IMR-90 (cell line): ENCODE data around the gene PSD. TPM values are rescaled to one million over a fixed set of nuclear protein-coding genes. Genes with fewer than 3 reads are reported as not detected.

ENCODE experiments used
- ATAC-seq: fragments of 200-7000 bp; cut with Tn5 transposase; 2 replicates; pipeline ENCODE4 v1.9.1; 2020; ENCODE audit warnings: low read depth, mild to moderate bottlenecking, moderate library complexity
- BruUV-seq: library from RNA; stranded (reverse); fragments of 400-500 nt; replicated peaks from 2 replicates; lab custom pipeline; 2021; lab: Mats Ljungman, UMichigan
- CTCF ChIA-PET: fragments of 300-600 bp; formaldehyde crosslinking; extraction: SDS; loops from one replicate; lab custom pipeline; 2021; ENCODE audit warnings: antibody characterized with exemption; lab: Yijun Ruan, JAX
- POLR2A ChIA-PET: fragments of 300-600 bp; sonication (Branson Sonifier 250); formaldehyde crosslinking; loops from one replicate; lab custom pipeline; 2022; ENCODE audit warnings: antibody characterized with exemption; ENCODE audit not compliant: unreplicated experiment; lab: Charles Lee
- DNase-seq: peaks from one replicate; pipeline ENCODE4 v3.0.0; 2013
- H2AFZ ChIP-seq: replicated peaks from 2 replicates; pipeline ENCODE3; 2013; ENCODE audit warnings: low read length, mild to moderate bottlenecking; ENCODE audit not compliant: poor library complexity
- H2AK5ac ChIP-seq: 2 replicates; pipeline ENCODE4 v1.6.1; 2013; ENCODE audit warnings: low read depth, low read length, inconsistent platforms
- H2AK9ac ChIP-seq: replicated peaks from 2 replicates; pipeline ENCODE3; 2013; ENCODE audit warnings: mild to moderate bottlenecking, low read depth, low read length, moderate library complexity; ENCODE audit not compliant: poor library complexity
- H2BK120ac ChIP-seq: 2 replicates; pipeline ENCODE4 v1.6.1; 2013; ENCODE audit warnings: low read depth, low read length, inconsistent platforms
- H2BK15ac ChIP-seq: 3 replicates; pipeline ENCODE4 v1.6.1; 2013; ENCODE audit warnings: low read depth, low read length, inconsistent platforms
- H2BK20ac ChIP-seq: 2 replicates; pipeline ENCODE4 v1.6.1; 2013; ENCODE audit warnings: low read depth, mild to moderate bottlenecking, inconsistent platforms, low read length, moderate library complexity
- H2BK5ac ChIP-seq: 2 replicates; pipeline ENCODE4 v1.6.1; 2013; ENCODE audit warnings: mild to moderate bottlenecking, low read depth, low read length, inconsistent platforms; ENCODE audit not compliant: poor library complexity, severe bottlenecking
- H3K14ac ChIP-seq: replicated peaks from 2 replicates; pipeline ENCODE4 v1.6.1; 2013; ENCODE audit warnings: low read depth, low read length, inconsistent platforms
- H3K18ac ChIP-seq: 2 replicates; pipeline ENCODE4 v1.6.1; 2013; ENCODE audit warnings: low read depth, low read length, control low read depth
- H3K23ac ChIP-seq: 2 replicates; pipeline ENCODE4 v1.6.1; 2013; ENCODE audit warnings: low read depth, low read length, inconsistent platforms
- H3K27ac ChIP-seq: 2 replicates; pipeline ENCODE4 v1.5.1; 2013; ENCODE audit warnings: mild to moderate bottlenecking, control low read depth, low read length; ENCODE audit not compliant: insufficient read depth
- H3K27me3 ChIP-seq: 2 replicates; pipeline ENCODE4 v1.6.1; 2013; ENCODE audit warnings: low read length; ENCODE audit not compliant: control insufficient read depth, insufficient read depth
- H3K36me3 ChIP-seq: 2 replicates; pipeline ENCODE4 v1.6.1; 2013; ENCODE audit warnings: low read length, mixed read lengths; ENCODE audit not compliant: control insufficient read depth, insufficient read depth
- H3K4ac ChIP-seq: 2 replicates; pipeline ENCODE4 v1.6.1; 2013; ENCODE audit warnings: low read depth, low read length, inconsistent platforms
- H3K4me1 ChIP-seq: 2 replicates; pipeline ENCODE4 v1.6.1; 2013; ENCODE audit warnings: low read length, mixed read lengths; ENCODE audit not compliant: control insufficient read depth, insufficient read depth
- H3K4me2 ChIP-seq: 2 replicates; pipeline ENCODE4 v1.6.1; 2013; ENCODE audit warnings: low read depth, mild to moderate bottlenecking, control low read depth, low read length, moderate library complexity
- H3K4me3 ChIP-seq: 2 replicates; pipeline ENCODE4 v1.5.1; 2013; ENCODE audit warnings: low read depth, mild to moderate bottlenecking, control low read depth, low read length, moderate library complexity; ENCODE audit not compliant: insufficient read depth
- H3K56ac ChIP-seq: 2 replicates; pipeline ENCODE4 v1.6.1; 2013; ENCODE audit warnings: low read length, inconsistent platforms; ENCODE audit not compliant: insufficient read depth; ENCODE audit errors: extremely low read depth
- H3K79me1 ChIP-seq, 2 experiments: 2 replicates each; pipeline ENCODE4 v1.6.1; 2013; ENCODE audit warnings: low read length in 2 of 2, inconsistent platforms in 1 of 2, low read depth in 1 of 2
- H3K9ac ChIP-seq: 2 replicates; pipeline ENCODE4 v1.6.1; 2013; ENCODE audit warnings: low read depth, low read length, control low read depth
- H3K9me1 ChIP-seq: 2 replicates; pipeline ENCODE4 v1.6.1; 2013; ENCODE audit warnings: low read length, inconsistent platforms; ENCODE audit not compliant: insufficient read depth
- H3K9me3 ChIP-seq: 2 replicates; pipeline ENCODE4 v1.6.1; 2013; ENCODE audit warnings: low read length; ENCODE audit not compliant: control insufficient read depth, insufficient read depth
- H4K20me1 ChIP-seq: 2 replicates; pipeline ENCODE4 v1.6.1; 2013; ENCODE audit warnings: low read length, inconsistent platforms; ENCODE audit not compliant: insufficient read depth
- H4K5ac ChIP-seq: 2 replicates; pipeline ENCODE4 v1.6.1; 2013; ENCODE audit warnings: mild to moderate bottlenecking, low read depth, low read length, control low read depth
- H4K8ac ChIP-seq, 2 experiments: 2 replicates each; pipeline ENCODE4 v1.6.1; 2013; ENCODE audit warnings: low read depth in 2 of 2, low read length in 2 of 2, control low read depth in 1 of 2, inconsistent platforms in 1 of 2
- H4K91ac ChIP-seq: 2 replicates; pipeline ENCODE4 v1.6.1; 2013; ENCODE audit warnings: low read depth, low read length, inconsistent platforms; ENCODE audit not compliant: insufficient read depth
- CEBPB ChIP-seq: IDR thresholded peaks from 2 replicates; pipeline ENCODE4 v1.6.1; 2012; ENCODE audit warnings: low read depth, low read length, improper control_type of control experiment
- CHD1 ChIP-seq: IDR thresholded peaks from 2 replicates; pipeline ENCODE4 v1.6.1; 2012; ENCODE audit warnings: low read depth, low read length, improper control_type of control experiment
- CTCF ChIP-seq: conservative IDR thresholded peaks from 2 replicates; pipeline ENCODE4 v1.5.1; 2012; ENCODE audit warnings: mild to moderate bottlenecking, low read depth, low read length, improper control_type of control experiment
- ELK1 ChIP-seq: fragments of 150-350 bp; IDR thresholded peaks from 2 replicates; pipeline ENCODE4 v1.6.1; 2016; ENCODE audit warnings: low read depth, mild to moderate bottlenecking, low read length, moderate library complexity, borderline replicate concordance
- FOS ChIP-seq: fragments of 150-350 bp; IDR thresholded peaks from 2 replicates; pipeline ENCODE4 v1.6.1; 2016; ENCODE audit warnings: low read depth, low read length
- MAFK ChIP-seq: IDR thresholded peaks from 2 replicates; pipeline ENCODE4 v1.6.1; 2012; ENCODE audit warnings: low read depth, low read length, improper control_type of control experiment
- MXI1 ChIP-seq: IDR thresholded peaks from 2 replicates; pipeline ENCODE4 v1.6.1; 2012; ENCODE audit warnings: low read depth, mild to moderate bottlenecking, low read length, moderate library complexity, borderline replicate concordance
- RAD21 ChIP-seq: IDR thresholded peaks from 2 replicates; pipeline ENCODE4 v1.6.1; 2012; ENCODE audit warnings: low read length, improper control_type of control experiment
- RCOR1 ChIP-seq: IDR thresholded peaks from 2 replicates; pipeline ENCODE4 v1.6.1; 2012; ENCODE audit warnings: mild to moderate bottlenecking, low read length, improper control_type of control experiment; ENCODE audit not compliant: insufficient replicate concordance
- RFX5 ChIP-seq: IDR thresholded peaks from 2 replicates; pipeline ENCODE4 v1.8.0; 2012; ENCODE audit warnings: low read depth, mild to moderate bottlenecking, low read length, moderate library complexity
- USF2 ChIP-seq: fragments of 150-350 bp; IDR thresholded peaks from 2 replicates; pipeline ENCODE4 v1.6.1; 2017; ENCODE audit warnings: mild to moderate bottlenecking, antibody characterized with exemption, low read length, low read depth
- WGBS, 2 experiments: methylation state at CpG; one replicate each; pipeline versions ENCODE4 v1.1.5 to v1.1.7; 2013; ENCODE audit warnings: missing lambda C conversion rate in 2 of 2; ENCODE audit not compliant: insufficient read length in 1 of 2; ENCODE audit errors: extremely low coverage in 2 of 2; 5-methylcytosine and 5-hydroxymethylcytosine counted together
- dilution Hi-C: fragments of 300-500 bp; cut with HindIII; formaldehyde crosslinking; loops from one replicate; pipeline ENCODE4 v1.14.3; 2018; ENCODE audit warnings: low sequenced_read_pairs; ENCODE audit not compliant: unreplicated experiment
- in situ Hi-C: fragments of 300-500 bp; cut with MboI; formaldehyde crosslinking; loops from 3 replicates; pipeline ENCODE4 v1.14.3; 2019; ENCODE audit warnings: low sequenced_read_pairs, inconsistent platforms, mixed read lengths
- intact Hi-C: fragments of 100-400 bp; cut with micrococcal nuclease; formaldehyde crosslinking; loops from 2 replicates; pipeline ENCODE4 v1.10.0; 2022
- polyA plus RNA-seq, 3 experiments: library from polyadenylated mRNA; depleted of rRNA; stranded (reverse); fragments of >200 nt; gene quantifications; 2 replicates each; pipeline ENCODE4 v1.2.3, GENCODE V29; 2012; ENCODE audit warnings: low replicate concordance in 1 of 3
- total RNA-seq: library from RNA; depleted of rRNA; stranded (reverse); fragments of >200 nt; gene quantifications from 2 replicates; pipeline ENCODE4 v1.2.3, GENCODE V29; 2012

PSD gene
- total and polyA plus RNA-seq, 2 of the 4 experiments (the other 2 are of a cell fraction): 2.0 to 4.4 TPM

DNA sequence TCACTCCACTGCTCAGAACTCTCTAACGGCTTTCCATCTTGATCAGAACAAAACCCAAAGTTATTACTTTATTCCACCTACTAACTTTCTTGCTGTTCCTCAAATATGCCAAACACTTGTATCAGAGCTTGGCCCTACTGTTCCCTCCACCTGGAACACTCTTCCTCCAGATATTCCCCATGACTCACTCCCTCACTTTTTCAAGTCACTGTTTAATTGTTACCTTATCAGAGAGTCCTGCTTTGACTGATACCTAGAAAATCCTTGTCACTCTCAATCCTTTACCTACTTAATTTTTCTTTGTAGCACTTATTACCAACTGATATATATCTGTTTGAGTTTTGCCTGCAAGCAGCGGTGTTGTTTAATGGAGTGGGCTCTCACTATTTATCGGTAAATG is 28.7 kb downstream of the PSD start:
- Histone ChIP-seq H4K8ac (no peak overlapping the region), H2BK5ac (no peak overlapping the region), H2AFZ (no peak overlapping the region), H2AK9ac (no peak overlapping the region), H3K14ac (no peak overlapping the region), H2BK20ac (no peak overlapping the region), H3K9ac (no peak overlapping the region), H3K9me3 (no peaks in the 10 kb centered on the region), H3K27ac (no peak overlapping the region), H3K9me1 (peaks cover 4% of the 10 kb centered on the region), H2BK15ac (no peak overlapping the region), H3K4ac (no peak overlapping the region), H3K79me1 (peaks cover 0 to 5% of the 10 kb centered on the region in 2 experiments; a peak in 2 of 4 replicates), H3K4me3 (no peak overlapping the region), H3K56ac (no peak overlapping the region), H4K91ac (no peak overlapping the region), H4K5ac (no peak overlapping the region), H3K18ac (no peak overlapping the region), H2BK120ac (no peak overlapping the region), H3K27me3 (no peaks in the 10 kb centered on the region), H3K4me2 (no peak overlapping the region), H3K23ac (no peak overlapping the region), H3K4me1 (peaks cover 3% of the 10 kb centered on the region), H3K36me3 (no peaks in the 10 kb centered on the region), H4K20me1 (peaks cover 3% of the 10 kb centered on the region; the same call in 1 of the 2 replicates), H2AK5ac (no peak overlapping the region)
- WGBS, 2 experiments: no CpG with 5 or more reads among the region's 3 CpGs
- BruUV-seq: no TSS peak
- POLR2A ChIA-PET: no interaction called here
- ATAC-seq (no peak), DNase-seq (no peak)
- TF ChIP-seq RCOR1 (no peak), RAD21 (no peak), MXI1 (no peak), MAFK (no peak), CTCF (no peak), USF2 (no peak), ELK1 (no peak), FOS (no peak), CEBPB (no peak), RFX5 (no peak), CHD1 (no peak)
- dilution Hi-C loops (no loop called here), intact Hi-C loops (loop anchor here (10.0 kb wide), 1 partner anchor 255 kb away; the partner anchor contains the start of gene TRIM8), in situ Hi-C loops (loop anchor here (5.0 kb wide), 1 partner anchor 87 kb away; no protein-coding TSS in a partner anchor)
- CTCF ChIA-PET: no interaction called here
